Measurements from ENCODE around the gene USP19.
A peak's percentile ranks its signal among the peaks of the same experiment; 100 is the strongest.

USP19 gene, protein sequence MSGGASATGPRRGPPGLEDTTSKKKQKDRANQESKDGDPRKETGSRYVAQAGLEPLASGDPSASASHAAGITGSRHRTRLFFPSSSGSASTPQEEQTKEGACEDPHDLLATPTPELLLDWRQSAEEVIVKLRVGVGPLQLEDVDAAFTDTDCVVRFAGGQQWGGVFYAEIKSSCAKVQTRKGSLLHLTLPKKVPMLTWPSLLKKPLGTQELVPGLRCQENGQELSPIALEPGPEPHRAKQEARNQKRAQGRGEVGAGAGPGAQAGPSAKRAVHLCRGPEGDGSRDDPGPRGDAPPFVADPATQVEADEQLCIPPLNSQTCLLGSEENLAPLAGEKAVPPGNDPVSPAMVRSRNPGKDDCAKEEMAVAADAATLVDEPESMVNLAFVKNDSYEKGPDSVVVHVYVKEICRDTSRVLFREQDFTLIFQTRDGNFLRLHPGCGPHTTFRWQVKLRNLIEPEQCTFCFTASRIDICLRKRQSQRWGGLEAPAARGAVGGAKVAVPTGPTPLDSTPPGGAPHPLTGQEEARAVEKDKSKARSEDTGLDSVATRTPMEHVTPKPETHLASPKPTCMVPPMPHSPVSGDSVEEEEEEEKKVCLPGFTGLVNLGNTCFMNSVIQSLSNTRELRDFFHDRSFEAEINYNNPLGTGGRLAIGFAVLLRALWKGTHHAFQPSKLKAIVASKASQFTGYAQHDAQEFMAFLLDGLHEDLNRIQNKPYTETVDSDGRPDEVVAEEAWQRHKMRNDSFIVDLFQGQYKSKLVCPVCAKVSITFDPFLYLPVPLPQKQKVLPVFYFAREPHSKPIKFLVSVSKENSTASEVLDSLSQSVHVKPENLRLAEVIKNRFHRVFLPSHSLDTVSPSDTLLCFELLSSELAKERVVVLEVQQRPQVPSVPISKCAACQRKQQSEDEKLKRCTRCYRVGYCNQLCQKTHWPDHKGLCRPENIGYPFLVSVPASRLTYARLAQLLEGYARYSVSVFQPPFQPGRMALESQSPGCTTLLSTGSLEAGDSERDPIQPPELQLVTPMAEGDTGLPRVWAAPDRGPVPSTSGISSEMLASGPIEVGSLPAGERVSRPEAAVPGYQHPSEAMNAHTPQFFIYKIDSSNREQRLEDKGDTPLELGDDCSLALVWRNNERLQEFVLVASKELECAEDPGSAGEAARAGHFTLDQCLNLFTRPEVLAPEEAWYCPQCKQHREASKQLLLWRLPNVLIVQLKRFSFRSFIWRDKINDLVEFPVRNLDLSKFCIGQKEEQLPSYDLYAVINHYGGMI (N-terminal part only)

DNA sequence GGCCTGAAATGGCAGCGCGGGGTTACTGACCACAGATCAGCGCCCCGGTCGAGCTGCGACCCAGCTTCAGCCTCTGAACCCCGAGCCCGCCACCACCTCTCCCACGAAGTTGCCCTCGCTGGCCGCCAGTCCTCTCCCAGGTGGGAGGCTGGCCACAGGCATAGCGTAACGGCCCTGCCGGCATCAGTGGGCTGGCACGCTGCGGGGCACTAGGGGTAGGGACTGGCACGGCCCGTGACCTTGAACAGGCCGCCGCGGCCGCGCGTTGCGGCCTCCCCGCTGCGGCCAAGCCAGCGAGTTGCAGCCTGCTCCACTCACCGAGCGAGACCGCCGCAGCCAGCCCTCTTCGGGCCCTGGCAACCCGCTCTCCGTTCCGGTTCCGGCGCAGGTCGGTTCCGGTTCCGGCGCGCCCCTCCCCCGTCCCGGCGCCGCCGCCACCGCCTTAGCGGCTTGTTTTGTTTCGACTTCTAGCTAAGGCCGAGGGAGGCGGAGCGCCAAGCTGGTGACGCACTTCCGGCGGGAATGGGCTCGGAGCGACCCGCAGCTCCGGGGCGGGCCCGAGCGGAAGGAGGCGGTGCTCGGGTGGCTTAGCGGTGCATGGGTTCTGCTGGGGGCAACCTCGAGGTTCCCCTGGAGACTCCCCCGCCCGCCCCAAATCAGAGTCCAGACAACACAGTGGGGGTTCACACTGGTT lies at the start of gene USP19:
Gene USP19, minus strand, starts transcription at position 386 of the 694 bp plus-strand sequence. CDS start 1,678 bp downstream, outside the sequence.
- peak; percentile 74 to 84 for DNase-seq

DNA sequence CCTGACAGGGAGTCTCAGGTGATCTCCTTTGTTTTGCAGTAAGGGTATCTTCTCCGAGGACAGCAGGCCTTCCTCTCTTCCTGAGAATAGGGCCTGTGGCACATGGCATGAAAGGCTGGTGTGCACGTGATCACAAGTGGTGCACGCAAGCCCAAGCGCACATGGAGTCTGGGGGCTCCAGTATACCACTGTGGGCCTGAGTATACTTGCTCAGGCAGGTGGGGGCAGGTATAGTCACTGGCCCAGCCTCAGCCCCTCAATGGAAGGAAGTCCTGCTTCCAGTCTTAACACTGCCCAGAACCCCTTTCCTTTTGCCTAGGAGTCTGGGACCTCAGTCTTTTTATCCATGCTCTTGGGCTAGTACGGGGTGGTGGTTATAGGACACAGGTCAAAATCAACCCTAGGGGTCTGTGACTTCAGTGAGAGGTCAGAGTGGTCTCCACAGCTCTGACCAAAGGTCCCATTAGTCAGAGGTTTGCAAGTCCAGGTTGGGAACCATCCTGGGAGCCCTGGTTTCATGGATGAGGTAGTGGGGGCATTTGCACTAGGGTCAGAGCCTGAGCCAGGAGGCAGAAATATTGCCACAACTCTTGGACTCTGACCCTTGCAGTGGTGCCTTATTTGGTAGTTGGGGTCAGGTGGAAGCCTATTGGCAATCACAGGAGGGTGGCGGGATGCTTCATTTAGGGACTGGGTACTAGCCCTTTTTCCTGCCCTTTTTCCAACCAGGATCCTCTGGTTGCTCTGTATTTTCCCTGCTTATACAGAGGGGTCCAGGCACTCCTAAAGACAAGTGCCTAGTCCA lies 46.3 kb upstream of the USP19 start:
- no peak for DNase-seq

GRCh38 chr3:49165771-49166751 lies 45.4 kb upstream of the USP19 start, which contains the start of gene CCDC71:
CCDC71 (minus strand) TSS chr3:49166331; CDS start chr3:49164208, 2,123 bp downstream.
- peak; percentile 56 to 59 for DNase-seq

GRCh38 chr3:49164983-49165720 lies 44.5 kb upstream of the USP19 start:
- no peak for DNase-seq

- DNase-seq = no peak
Observed at GRCh38 chr3:49163609-49164008, 43.0 kb upstream of the USP19 start.

DNA sequence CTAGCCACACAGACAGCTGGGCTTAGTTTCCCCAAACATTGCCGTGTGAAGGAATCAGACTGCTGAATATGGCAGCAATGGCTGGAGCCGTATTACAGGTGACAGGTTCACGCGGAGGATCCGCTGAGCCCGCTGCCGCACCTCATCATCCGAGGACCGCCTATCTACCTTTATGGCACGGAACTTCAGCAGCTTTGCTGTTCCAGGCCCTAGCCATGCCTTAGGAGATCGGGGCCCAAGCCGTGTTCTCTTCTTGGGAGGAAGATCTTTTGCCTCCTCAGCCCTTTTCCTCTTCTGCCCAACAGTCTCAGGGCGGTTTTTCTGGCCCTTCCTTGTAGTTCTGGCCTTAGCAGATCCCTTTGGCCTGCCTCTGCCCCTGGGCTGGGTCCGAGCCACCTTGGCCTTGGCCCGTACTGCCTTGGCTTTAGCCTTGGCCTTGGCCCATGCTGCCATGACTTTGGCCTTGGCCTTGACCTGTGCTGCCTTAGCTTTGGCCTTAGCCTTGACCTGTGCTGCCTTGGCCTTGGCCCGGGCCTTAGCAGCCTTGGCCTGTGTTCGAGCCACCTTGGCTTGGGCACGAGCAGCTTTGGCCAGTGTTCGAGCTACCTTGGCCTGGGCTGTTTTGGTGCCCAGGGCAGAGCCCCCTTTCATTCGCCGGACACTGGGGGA lies 42.3 kb upstream of the USP19 start:
- no peak for DNase-seq

GRCh38 chr3:49161808-49162530 lies 41.3 kb upstream of the USP19 start:
- DNase-seq = peak; percentile 91 to 93

- DNase-seq = no peak
Observed at GRCh38 chr3:49161197-49161596, 40.6 kb upstream of the USP19 start.

DNA sequence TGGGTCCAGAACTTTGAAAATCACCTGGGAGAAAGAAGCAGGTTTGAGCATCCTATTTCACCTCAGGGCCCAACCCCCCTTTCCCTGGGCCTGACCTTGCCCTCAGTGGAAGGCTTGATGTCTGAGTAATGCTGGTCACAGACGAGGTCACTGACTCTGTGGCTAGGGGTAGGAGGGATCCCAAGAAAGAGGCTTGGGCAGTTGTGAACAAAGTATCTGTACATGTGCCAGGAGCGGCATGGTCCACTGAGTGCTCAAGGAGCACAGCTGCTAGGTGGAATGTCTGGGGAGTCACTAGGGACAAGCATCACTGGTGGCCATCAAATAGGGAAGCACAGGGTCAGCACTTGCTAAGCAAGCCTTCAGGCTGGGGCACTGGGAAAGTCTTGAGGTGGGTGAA lies 38.2 kb upstream of the USP19 start:
- no peak for DNase-seq

- DNase-seq = peak; percentile 33 to 41
Observed at GRCh38 chr3:49158103-49158709, 37.6 kb upstream of the USP19 start.

GRCh38 chr3:49157289-49157688 lies 36.7 kb upstream of the USP19 start:
- no peak for DNase-seq

GRCh38 chr3:49153349-49153912 lies 32.8 kb upstream of the USP19 start:
- DNase-seq = no peak

GRCh38 chr3:49151610-49152009 lies 31.0 kb upstream of the USP19 start:
- DNase-seq = no peak

DNA sequence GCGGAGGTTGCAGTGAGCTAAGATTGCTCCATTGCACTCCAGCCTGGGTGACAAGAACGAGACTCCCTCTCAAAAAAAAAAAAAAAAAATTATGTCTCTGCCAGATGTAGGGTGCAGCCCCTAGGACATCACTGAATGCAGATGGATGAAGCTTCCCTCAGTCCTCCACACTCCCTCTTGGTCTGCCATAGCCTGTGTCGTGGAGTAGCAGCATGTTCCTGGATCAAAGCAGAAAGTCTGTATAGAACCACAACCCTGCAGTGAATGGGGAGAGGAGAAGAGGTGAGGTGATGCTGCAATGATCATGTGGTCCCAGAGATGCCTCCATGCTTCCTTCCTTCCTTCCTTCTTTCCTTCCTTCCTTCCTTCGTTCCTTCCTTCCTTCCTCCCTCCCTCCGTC lies 27.5 kb upstream of the USP19 start:
- DNase-seq = no peak

GRCh38 chr3:49140080-49140479 lies 19.5 kb upstream of the USP19 start:
- DNase-seq = no peak

- no peak for DNase-seq
Observed at GRCh38 chr3:49135499-49135898, 14.9 kb upstream of the USP19 start.

Data from Kasumi-1 (cell line).